ENCODE data around the gene ARHGEF39.

GRCh38 chr9:35700031-35700430, 35.0 kb upstream of the ARHGEF39 start:
- no peak for TF ChIP-seq CTCF (optimal IDR thresholded peaks at IDR 0.05 in 1 of 3, IDR thresholded peaks at IDR 0.05 in 1 of 3, conservative IDR thresholded peaks at IDR 0.05 in 1 of 3; ENCODE audit: extremely low read depth in 1 of 3, insufficient read depth in 2 of 3, low read length in 3 of 3)
- no peak for TF ChIP-seq EZH2 (IDR thresholded peaks at IDR 0.05; ENCODE audit: low read length)
